RKO (cell line): ENCODE results near the gene RASSF7.
A peak's percentile ranks its signal among the peaks of the same experiment; 100 is the strongest.

Experiments used
- DNase-seq: peaks from one replicate; pipeline ENCODE4 v3.0.0-alpha.2; 2016; ENCODE audit warnings: low spot score

RASSF7 gene

DNA sequence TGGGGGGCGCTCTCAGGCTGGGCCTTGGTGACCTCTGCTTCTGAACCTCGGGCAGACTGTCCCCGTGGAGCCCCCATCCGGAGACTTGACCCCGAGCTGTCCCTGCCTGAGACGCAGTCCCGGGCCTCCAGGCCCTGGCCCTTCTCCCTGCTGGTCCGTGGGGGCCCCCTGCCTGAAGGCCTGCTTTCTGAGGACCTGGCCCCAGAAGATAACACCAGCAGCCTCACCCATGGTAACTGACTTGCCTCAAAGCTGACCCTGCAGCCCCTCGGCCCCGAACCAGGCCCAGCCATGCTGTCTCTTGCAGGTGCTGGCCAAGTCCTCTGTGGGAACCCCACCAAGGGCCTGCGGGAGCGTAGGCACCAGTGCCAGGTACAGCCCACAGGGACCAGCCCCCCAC, 9.2 kb upstream of the RASSF7 start:
- no peak for DNase-seq

GRCh38 chr11:553083-553987, 7.4 kb upstream of the RASSF7 start:
- DNase-seq, result no peak

GRCh38 chr11:553988-554340, 6.8 kb upstream of the RASSF7 start:
- DNase-seq, result no peak

DNA sequence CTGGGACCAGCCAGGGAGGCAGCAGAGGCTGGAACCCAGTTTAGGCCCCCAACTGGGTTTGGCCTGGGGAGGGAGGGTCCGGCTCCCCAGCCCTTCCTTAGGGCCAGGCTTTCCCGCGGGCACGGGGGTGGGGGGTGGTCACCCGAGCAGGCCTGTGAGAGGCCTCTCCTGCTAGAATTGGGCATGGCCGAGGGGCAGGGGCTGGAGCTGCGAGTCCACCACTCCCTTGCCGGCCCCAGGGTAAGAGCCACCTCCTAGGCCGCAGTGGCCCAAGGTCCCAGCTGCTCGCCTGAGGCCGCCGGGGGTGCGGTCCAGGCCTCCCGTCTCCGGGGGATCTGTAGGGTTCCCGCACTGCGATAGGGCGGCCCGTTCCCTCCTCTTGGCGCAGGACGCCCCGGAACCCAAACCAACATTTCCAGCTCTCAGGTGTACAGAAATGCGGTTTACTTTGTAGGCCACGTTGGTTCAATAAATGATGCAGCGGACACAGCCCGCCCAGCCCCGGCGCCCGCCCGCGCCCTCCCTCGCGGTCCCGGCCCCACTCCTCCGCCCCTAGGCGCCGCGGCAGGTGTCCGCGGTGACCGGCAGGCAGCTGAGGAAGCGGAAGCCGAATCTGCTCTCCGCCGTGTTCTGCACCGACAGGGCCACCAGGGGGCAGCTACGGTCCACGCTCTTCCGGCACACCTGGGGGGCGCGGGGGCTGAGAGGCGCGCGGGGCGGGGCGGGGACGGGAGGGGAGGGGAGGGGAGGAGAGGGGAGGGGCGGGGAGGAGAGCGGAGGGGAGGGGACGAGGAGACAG, 6.1 kb upstream of the RASSF7 start:
- peak; percentile 71 for DNase-seq

GRCh38 chr11:555227-555779, 5.5 kb upstream of the RASSF7 start:
- DNase-seq, result no peak

DNA sequence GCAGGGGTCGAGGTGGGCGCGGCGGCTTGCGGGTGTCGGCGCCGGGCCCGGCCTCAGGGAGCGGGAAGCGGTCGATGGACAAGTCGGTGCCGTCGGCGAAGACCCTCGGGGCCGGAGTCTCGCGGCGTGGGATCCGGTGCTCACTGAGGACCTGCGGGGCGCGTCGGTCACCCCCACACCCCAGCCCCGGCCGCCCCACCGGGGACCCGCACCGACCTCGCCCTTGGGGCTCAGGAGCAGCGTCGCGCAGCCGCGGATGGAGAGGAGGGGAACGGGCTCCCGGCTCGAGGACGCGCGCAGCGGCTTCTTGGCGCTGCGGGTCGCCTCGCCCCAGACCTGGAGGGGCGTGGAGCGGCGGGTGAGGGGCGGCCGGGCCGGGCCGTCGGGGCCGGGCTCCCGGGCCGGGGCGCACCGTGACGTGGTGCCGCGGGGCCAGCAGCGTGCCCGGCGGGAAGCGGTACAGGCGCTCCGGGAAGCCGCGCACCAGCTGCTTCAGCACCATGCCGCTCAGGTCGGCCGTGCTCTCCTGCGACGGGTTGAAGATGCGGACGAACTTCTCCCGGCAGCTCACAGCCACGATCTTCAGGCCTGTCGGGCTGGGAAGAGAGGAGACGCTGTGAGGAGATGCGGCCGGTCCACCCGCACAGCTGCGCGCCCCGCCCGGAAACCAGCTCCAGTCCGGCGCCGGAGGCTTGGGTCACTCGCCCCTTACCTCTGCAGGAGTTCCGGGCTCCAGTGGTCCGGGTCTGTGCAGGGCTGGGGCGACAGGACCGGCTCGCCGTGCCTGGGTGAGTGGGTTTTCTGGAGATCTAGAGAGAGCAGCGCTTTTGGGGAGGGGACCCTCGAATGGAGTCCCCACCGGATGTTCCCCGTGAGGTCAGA, 4.7 kb upstream of the RASSF7 start:
- DNase-seq, result no peak

DNA sequence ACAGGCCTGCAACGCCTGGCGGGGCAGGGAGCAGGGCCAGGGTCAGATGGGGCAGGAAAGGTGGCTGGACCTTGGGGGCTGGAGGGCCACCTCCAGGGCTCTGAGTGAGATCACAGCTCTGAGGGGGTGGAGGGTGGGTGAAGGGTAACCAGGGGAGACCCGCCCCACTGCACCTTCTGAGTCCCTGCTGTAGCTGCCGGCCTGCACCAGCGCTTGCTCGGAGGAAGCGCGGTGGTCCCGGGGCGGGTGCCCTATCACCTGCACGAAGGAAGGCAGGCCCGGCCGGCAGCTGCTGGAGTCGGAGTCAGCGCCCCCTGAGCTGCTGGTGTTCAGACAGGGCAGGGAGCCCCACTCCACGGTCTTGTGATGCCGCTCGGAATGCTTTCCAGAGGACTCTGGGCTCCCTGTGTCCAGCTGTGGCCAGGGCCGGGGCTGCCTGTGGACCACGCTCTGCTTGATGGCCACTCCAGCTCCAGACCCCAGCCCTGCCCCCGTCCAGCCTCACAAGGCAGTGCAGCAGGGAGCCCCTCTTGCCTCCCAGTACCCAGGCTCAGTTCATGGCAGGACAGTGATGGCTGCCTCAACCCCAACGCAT, 4.0 kb upstream of the RASSF7 start:
- no peak for DNase-seq

DNA sequence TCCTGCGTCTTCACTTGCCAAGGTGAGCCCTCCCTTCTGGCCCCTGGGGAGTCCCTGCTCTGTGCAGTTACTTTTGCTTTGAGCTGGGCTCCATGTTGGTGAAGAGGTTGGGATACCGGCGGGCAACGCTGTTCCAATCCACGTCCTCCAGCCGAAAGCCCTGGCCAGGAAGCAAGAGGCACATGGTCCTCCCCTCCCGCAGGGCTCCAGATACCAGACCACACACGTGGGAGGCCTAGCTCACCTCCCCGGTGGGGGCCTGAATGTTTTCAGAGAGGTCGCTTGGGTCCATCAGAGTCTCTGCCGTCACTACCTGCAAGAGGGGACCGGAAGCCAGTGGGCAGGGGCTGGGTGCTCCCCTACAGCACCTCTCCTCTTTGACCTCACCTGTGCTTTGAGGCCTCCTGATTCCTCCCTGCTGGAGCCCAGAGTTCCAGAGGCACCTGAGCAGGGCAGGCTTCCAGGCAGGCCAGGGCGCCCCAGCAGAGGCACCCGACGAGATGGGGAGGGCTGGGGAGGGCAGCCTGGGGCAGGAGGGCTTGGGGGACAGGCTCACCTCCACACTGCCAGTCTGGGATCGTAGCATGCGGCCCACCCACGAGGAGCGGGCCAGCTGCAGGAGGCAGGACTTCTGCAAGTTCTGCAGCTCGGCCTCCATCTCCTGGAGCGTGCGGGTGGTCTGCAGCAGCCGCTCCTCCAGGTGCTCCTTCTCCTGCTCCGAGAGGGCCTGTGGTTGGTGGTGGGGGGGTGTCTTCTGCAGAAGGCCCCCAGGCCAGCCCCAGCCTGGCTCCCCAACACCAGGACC, 3.2 kb upstream of the RASSF7 start:
- DNase-seq, result no peak

- DNase-seq, result no peak
These were observed 2.3 kb upstream of the RASSF7 start for GRCh38 chr11:558503-558902.

DNA sequence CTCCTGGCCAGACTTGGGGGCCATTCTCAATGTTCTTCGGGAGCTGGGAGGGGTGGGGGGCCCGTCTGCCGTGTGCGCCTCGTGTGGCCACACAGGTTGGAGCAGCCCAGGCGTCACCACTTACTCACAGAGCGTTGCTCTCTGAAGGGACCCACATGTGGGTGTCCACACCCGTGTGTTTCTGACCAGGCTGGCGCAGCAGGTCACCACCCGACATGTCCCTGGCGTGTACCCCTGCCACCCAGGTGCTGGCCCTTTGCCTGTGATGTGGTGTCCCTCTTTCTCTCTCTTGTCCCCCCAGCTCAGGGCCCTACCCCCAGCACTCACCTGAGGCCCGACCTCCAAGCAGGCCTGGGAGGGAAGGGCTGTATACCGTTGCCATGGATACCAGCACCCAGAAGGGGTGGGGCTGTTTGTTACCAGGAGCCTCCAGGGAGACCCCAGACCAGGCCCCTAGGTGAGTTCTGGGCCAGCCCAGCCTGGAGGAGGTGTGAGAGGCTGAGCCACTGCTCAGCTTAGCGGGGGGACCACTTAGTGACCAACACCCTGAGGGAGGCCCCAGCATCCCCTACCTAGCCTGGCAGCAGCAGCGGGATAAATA, 1.6 kb upstream of the RASSF7 start:
- DNase-seq, result no peak

- DNase-seq, result no peak
These were observed 962 bp upstream of the RASSF7 start for GRCh38 chr11:559712-560304.

DNA sequence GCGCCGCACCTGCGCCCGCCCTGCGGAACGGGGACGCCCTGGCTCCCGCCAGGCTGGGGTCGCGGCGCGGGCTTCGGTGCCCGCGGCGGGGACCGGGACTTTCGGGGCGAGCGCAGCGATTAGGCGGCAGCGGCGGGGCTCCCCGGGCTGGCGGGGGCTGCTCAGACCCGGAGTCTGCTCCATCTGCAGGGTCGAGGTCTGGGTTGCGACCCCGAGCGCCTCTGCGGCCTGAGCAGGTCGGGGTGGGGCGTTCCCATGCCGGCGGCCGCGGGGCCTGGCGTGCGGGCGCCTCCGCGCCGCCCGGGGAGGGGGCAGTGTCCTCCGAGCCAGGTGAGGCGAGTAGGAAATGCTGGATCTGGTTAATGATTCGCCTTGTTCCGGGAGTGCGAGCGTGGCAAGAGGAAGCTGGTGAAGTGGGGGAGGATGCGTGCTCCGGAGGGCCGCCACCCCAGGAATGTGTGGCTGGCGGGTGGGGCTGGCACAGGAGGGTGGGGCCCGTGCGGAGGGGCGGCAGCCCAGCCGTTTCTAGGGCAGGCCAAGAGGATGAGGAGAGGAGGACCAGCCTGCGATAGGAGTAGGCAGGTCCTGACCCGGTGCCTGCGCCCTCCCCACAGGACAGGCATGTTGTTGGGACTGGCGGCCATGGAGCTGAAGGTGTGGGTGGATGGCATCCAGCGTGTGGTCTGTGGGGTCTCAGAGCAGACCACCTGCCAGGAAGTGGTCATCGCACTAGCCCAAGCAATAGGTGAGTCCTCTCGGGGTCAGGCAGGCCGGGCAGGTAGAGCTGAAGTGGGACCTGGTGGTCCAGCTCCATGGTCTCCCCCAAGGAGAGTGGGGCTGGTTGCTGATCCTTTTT, 606 bp downstream of the RASSF7 start:
- peak; percentile 49 for DNase-seq

- DNase-seq, result no peak
These were observed 1.4 kb downstream of the RASSF7 start for GRCh38 chr11:562046-562645.

DNA sequence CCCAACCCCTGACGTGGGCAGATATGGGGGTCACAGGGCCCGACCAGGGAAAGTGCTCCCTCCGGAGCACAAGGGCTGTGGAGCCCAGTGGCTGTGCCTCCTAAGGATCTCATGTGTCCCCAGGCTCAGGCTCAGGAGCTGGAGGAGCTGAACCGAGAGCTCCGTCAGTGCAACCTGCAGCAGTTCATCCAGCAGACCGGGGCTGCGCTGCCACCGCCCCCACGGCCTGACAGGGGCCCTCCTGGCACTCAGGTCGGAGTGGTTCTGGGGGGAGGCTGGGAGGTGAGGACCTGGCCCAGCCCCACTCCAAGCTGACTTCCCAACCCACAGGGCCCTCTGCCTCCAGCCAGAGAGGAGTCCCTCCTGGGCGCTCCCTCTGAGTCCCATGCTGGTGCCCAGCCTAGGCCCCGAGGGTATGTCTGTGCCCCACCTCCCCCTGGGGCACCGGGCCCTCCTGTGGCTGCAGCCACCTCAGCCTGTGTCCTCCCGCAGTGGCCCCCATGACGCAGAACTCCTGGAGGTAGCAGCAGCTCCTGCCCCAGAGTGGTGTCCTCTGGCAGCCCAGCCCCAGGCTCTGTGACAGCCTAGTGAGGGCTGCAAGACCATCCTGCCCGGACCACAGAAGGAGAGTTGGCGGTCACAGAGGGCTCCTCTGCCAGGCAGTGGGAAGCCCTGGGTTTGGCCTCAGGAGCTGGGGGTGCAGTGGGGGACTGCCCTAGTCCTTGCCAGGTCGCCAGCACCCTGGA, 2.5 kb downstream of the RASSF7 start:
- DNase-seq, result no peak

DNA sequence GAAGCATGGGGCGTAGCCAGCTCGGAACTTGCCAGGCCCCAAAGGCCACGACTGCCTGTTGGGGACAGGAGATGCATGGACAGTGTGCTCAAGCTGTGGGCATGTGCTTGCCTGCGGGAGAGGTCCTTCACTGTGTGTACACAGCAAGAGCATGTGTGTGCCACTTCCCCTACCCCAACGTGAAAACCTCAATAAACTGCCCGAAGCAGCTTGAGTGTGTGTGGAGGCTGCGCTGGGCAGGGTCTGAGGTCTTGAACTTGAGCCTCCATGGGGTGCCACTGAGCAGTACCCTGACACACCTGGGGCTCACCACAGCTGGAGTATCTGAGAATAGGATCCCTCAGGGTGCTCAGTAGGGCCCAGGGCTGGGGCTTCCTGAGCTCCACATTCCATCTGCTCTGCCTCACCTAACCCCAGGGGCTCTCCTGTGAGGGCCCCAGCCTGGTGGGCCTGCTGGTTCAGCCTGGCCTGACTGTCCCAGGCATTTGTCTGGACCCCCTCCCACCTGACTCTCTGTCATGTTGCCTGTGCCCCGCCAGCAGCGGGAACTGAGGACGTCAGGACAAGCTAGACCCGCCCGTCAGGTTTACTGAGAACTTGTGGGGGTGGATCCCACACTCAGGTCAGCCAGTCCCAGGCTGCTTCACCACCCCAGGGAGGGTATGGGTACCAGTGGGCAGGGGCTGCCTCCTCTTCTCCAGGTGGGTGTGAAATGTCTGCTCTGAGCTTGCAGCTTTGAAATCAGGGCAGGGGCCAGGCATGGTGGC, 3.2 kb downstream of the RASSF7 start:
- no peak for DNase-seq

DNA sequence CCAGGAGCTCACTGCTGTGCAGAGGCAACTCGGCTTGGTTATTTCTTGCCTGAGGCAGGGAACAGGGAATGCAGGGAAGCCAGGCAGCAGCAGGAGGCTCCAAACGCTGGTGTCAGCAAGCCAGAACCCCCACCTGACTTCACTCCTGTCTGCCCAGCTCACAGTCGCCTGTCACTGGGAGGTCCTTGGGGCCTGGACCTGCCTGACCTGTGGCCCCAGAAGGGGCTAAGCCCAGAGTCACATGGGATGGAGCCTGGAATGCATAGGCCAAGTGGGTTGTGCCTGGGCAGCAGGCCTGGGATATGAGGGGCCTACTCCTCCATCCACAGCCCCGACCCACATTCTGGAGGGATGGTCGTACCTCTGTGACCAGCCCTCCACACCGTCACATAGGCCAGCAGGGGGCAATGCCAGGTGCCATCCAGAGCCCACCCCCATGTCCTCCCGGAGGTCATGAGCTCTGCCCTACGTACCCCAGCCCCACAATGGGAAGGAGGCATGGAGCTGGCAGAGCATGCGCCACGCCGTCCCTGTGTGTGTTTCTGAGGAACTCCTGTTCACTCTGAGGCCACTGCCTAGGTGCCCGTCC, 5.2 kb downstream of the RASSF7 start:
- no peak for DNase-seq
